NCI-H2081 (cell line): ENCODE measurements around the gene HACL1.

ENCODE experiments used
- DNase-seq, 2 experiments: peaks; one replicate each; lab custom pipeline; 2025; lab: John Stamatoyannopoulos, UW

Gene HACL1

DNA sequence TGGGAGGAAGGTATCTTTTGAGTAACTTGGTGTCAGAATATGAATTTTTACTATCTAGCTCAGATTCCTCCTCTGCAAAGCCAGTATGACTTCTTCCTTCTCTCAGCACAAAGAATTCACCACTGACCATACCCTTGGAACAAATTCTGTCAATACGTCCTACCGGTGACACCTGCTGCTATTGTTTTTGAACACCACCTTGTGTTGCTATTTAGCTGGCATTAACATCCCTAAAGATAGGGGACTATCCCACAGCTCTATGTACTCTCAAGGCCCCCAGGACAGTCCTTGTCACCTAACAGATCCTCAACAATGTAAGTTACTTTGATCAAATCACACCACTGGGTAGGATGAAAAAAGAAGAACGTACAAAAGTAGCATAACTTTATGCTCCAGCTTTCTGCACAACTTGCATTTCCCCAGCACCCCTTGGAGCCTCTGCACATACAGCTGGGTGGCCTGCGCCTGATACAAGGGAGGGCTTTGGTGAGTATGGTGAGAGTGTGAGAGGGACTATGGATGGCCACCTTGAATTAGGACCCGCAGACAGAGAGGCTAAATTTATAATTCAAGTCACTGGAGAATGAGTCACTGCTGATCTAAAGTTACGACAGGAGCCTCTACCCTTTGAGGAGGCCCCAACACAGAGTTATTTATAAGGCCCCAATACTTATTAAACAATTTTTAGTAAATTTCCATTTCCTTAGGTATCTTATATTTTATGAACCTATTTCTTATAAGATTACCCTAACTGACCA lies 77.5 kb downstream of the HACL1 start:
- no peak for DNase-seq

DNA sequence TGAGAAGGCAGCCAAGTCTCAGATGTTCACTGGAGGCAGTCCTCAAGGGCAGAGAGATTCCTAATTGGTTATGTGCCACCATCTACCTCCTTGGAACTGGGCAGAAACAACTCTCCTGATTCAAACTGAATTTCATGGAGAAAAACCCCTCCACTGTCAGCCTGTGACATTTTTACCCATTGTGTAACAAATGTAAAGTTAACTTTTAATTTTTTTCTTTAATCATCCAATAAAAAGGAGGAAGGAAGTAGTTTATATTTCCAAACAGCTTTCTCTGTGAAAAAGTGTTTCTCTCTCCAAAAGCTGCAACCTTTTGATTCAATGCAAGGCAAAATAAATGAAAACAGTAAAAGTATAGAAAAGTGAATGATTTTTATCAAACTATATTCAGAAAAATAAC lies 79.4 kb downstream of the HACL1 start:
- no peak for DNase-seq

- DNase-seq: no peak
These were observed 79.8 kb downstream of the HACL1 start, which contains the start of gene COLQ for GRCh38 chr3:15521573-15521965. TSS of gene COLQ (minus strand) at chr3:15521706. CDS start at chr3:15521625, 81 bp downstream.

GRCh38 chr3:15520804-15521572 lies 80.4 kb downstream of the HACL1 start:
- DNase-seq: no peak

GRCh38 chr3:15520185-15520584 lies 81.2 kb downstream of the HACL1 start:
- no peak for DNase-seq

DNA sequence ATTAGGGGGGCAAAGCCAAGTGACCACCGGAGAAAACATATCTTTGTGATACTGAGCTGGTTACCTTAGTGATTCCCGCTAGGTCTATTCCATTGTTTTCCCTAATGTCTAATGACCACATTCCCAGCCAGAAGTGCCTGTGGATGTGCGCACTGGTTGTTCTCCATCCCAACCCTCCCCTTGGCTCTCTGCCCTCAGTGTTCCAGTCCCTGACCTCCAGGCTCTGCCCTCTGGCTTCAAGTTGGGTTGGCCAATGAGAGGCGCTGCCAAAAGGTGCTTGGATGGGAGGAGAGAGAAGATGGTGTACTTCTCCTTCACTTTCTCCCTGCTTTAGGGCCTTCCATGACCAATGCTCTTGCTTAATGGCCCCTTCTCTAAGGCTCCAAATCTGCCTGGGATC lies 82.3 kb downstream of the HACL1 start:
- no peak for DNase-seq

GRCh38 chr3:15514663-15515340 lies 86.6 kb downstream of the HACL1 start:
- DNase-seq: no peak

DNA sequence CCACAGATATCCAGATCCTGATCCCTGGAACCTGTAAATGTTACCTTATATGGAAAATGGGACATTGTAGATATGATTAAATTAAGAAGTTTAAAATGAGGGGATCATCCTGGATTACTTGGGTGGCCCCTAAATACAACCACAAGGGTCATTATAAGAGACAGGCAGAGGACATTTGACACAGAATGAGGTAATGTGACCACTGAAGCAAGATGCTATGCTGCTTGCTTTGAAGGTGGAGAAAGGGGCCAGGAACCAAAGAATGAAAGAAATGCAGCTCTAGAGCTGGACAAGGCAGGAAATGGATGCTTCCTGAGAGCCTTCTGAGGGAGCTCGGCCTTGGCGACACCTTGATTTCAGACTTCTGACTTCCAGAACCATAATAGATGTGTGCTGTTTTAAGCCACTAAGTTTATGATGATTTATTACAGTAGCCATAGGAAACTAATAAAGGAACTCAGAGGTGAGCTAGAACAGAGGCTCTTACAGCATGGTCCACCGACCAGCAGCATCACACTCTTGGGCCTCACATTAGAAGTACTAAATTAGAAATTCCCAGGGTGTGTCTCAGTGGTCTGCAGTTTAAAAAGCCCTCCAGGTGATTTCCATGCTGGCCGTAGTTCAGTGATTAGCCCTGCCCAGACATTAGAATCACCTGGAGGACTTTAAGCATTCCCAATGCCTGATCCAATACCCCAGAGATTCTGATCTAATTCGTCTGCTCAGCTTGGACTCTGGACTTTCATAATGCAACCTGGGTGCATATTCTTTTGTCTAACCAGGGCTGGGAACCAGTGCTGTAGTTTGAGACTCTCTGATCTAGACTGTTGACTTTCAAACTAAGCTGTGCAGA lies 87.3 kb downstream of the HACL1 start:
- DNase-seq: no peak

DNA sequence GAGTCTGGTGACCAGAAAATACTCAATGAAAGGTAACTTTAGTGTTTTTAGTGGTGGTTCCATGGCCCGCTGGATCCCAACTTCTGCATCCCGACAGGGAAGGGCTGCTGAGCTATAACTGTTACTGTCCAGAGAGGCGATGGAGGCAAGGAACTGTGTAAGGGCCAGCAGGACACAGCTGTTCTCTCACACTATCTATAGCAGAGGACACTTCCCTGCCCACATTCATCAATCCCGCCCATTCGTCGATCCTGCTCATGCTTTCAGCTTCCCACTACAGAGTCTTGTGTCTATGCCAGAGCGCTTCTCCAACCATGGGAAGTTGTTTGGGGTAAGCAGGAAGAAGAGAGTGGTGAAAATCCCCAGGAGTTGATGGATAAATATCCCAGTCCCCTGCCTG lies 88.3 kb downstream of the HACL1 start:
- DNase-seq: no peak

DNA sequence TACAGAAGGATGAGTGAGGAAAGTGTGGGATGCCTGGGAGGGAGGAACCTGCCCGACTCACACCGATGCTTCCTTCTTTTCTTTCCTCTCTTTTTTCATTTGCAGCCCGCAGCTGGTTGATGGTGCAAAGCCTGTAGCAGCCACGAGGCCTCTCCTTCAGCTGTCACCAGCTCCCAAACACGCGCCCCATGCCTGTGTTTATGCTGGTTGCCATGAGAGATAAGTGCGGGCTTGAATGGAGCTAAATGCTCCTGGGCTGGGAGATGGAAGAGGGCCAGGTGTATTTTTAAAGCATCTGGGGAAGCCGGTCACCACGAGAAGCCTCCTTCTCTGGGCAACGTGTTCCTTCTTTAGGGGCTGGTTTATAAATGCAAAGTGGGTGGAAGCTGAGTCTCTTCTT lies 89.2 kb downstream of the HACL1 start:
- DNase-seq: peak; percentile 83 to 94

DNA sequence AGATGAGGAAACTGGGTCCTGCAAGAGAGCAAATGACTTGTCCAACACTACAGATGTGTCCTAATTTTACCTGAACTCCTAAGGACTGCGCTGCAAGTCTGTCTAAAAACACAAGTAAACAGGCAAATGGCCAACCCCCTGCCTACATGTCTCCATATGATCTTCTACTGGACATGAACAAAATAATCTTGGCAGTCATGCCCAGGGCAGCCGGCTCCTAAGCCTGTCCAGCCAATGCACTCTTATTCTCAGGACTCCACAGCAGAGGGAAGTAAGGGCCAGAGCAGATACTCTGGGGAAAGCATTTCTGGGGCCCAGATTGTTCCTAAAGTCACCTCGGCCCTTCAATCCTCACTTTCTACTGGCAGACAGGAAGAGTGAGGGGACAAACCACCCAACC lies 90.2 kb downstream of the HACL1 start:
- DNase-seq: no peak
